B cell (primary cell): Measurements from ENCODE around the gene PIP4P1. TPM values are rescaled to one million over a fixed set of nuclear protein-coding genes. Genes with fewer than 3 reads are reported as not detected.

Experiments
- ATAC-seq: fragments of 200-7000 bp; cut with Tn5 transposase; one replicate; pipeline ENCODE4 v1.10.0; 2021; ENCODE audit warnings: low read depth, mild to moderate bottlenecking, moderate number of reproducible peaks, moderate library complexity
- CTCF ChIA-PET: fragments of 350-600 bp; sonication (Branson Sonifier 250); formaldehyde crosslinking; loops from one replicate; lab custom pipeline; 2021; ENCODE audit warnings: antibody characterized with exemption, inconsistent platforms; lab: Charles Lee
- POLR2A ChIA-PET: fragments of 350-600 bp; sonication (Branson Sonifier 250); formaldehyde crosslinking; loops from one replicate; lab custom pipeline; 2021; ENCODE audit warnings: antibody characterized with exemption; lab: Charles Lee
- DNase-seq: peaks from one replicate; pipeline ENCODE4 v3.0.0; 2013
- H2AFZ ChIP-seq: 2 replicates; pipeline ENCODE4 v1.6.1; 2012; ENCODE audit warnings: mild to moderate bottlenecking, low read depth, low read length; ENCODE audit not compliant: insufficient read depth, poor library complexity, severe bottlenecking
- H3K27ac ChIP-seq, 2 donors: 1 replicate in 1 of 2; 2 replicates in 1 of 2; pipeline ENCODE4 v1.5.1; 2012 to 2013; ENCODE audit warnings: low read length in 2 of 2, mild to moderate bottlenecking in 2 of 2, moderate library complexity in 1 of 2
- H3K27me3 ChIP-seq, 4 experiments: fragments of 200-600 bp in 1 of 4; sonication (generic) in 1 of 4; replicated peaks in 1 of 4; 1 replicate in 2 of 4; 2 replicates in 2 of 4; pipeline versions ENCODE4 v1.6.1 to v1.7.0; 2013 to 2016; ENCODE audit warnings: low read length in 3 of 4, mild to moderate bottlenecking in 2 of 4, mixed read lengths in 1 of 4, moderate library complexity in 1 of 4; ENCODE audit not compliant: insufficient read depth in 4 of 4, control insufficient read depth in 3 of 4; ENCODE audit errors: control extremely low read depth in 1 of 4
- H3K36me3 ChIP-seq, 2 experiments: replicated peaks in 1 of 2; 1 replicate in 1 of 2; 2 replicates in 1 of 2; pipeline versions ENCODE4 v1.6.1 to v1.7.1; 2013; ENCODE audit warnings: low read length in 1 of 2; ENCODE audit not compliant: insufficient read depth in 2 of 2, control insufficient read depth in 1 of 2; ENCODE audit errors: control extremely low read depth in 1 of 2, extremely low read depth in 1 of 2
- H3K4me1 ChIP-seq, 2 donors: fragments of 200-600 bp in 1 of 2; sonication (generic) in 1 of 2; 1 replicate in 1 of 2; 2 replicates in 1 of 2; pipeline versions ENCODE4 v1.5.1 to v1.6.1; 2013 to 2017; ENCODE audit warnings: low read length in 2 of 2; ENCODE audit not compliant: control insufficient read depth in 2 of 2, insufficient read depth in 2 of 2
- H3K4me2 ChIP-seq: replicated peaks from 2 replicates; pipeline ENCODE3; 2012; ENCODE audit warnings: mild to moderate bottlenecking, low read depth, low read length; ENCODE audit not compliant: poor library complexity, severe bottlenecking
- H3K4me3 ChIP-seq, 5 experiments: fragments of 200-600 bp in 1 of 5; sonication (generic) in 1 of 5; 1 replicate in 3 of 5; 2 replicates in 2 of 5; pipeline versions ENCODE4 v1.5.1 to v1.7.0; 2011 to 2016; ENCODE audit warnings: low read length in 4 of 5, mild to moderate bottlenecking in 4 of 5, low read depth in 2 of 5, control low read depth in 1 of 5, moderate library complexity in 1 of 5; ENCODE audit not compliant: insufficient read depth in 1 of 5; ENCODE audit errors: control extremely low read depth in 1 of 5, extremely low read depth in 1 of 5
- H3K79me2 ChIP-seq: fragments of 200-600 bp; sonication (generic); one replicate; pipeline ENCODE4 v1.6.0; 2016; ENCODE audit warnings: low read length; ENCODE audit not compliant: control insufficient read depth, insufficient read depth
- H3K9ac ChIP-seq: fragments of 200-600 bp; sonication (generic); 2 replicates; pipeline ENCODE4 v1.6.1; 2017; ENCODE audit warnings: mild to moderate bottlenecking, low read length, moderate library complexity
- H3K9me3 ChIP-seq, 3 donors: one replicate each; pipeline versions ENCODE4 v1.6.1 to v1.7.1; 2013; ENCODE audit warnings: low read length in 2 of 3; ENCODE audit not compliant: control insufficient read depth in 2 of 3, insufficient read depth in 1 of 3; ENCODE audit errors: control extremely low read depth in 1 of 3
- H4K20me1 ChIP-seq: 2 replicates; pipeline ENCODE4 v1.6.0; 2012; ENCODE audit warnings: mild to moderate bottlenecking, low read length; ENCODE audit not compliant: insufficient read depth, control insufficient read depth, poor library complexity, severe bottlenecking
- H3K27ac Mint-ChIP-seq: one replicate; pipeline ENCODE4 v1.8.0; 2021; ENCODE audit warnings: mixed read lengths
- H3K27me3 Mint-ChIP-seq: one replicate; pipeline ENCODE4 v1.8.0; 2021; ENCODE audit warnings: mixed read lengths
- H3K4me1 Mint-ChIP-seq: one replicate; pipeline ENCODE4 v1.8.0; 2021; ENCODE audit warnings: mixed read lengths
- H3K4me3 Mint-ChIP-seq: one replicate; pipeline ENCODE4 v1.8.0; 2021; ENCODE audit warnings: mixed read lengths
- H3K9me3 Mint-ChIP-seq: one replicate; pipeline ENCODE4 v1.8.0; 2022; ENCODE audit warnings: mixed read lengths; ENCODE audit not compliant: insufficient read depth
- EZH2 ChIP-seq: IDR thresholded peaks from 2 replicates; pipeline ENCODE4 v1.6.1; 2012; ENCODE audit warnings: borderline replicate concordance, low read depth, mild to moderate bottlenecking, moderate library complexity, low read length; ENCODE audit not compliant: insufficient read depth, poor library complexity, severe bottlenecking
- WGBS: methylation state at CpG from one replicate; pipeline ENCODE4 v1.1.5; 2013; ENCODE audit warnings: missing lambda C conversion rate; ENCODE audit not compliant: insufficient coverage; 5-methylcytosine and 5-hydroxymethylcytosine counted together
- intact Hi-C: fragments of 100-400 bp; cut with micrococcal nuclease; formaldehyde crosslinking; loops from one replicate; pipeline ENCODE4 v1.10.0; 2022
- polyA plus RNA-seq: library from polyadenylated mRNA; depleted of rRNA; stranded (reverse); fragments of >200 nt; gene quantifications from 2 replicates; pipeline ENCODE4 v1.2.3, GENCODE V29; 2012
- total RNA-seq, 2 donors: library from RNA; stranded (reverse); fragments of 120-200 nt in 1 of 2; gene quantifications; 1 replicate in 1 of 2; 2 replicates in 1 of 2; pipeline versions ENCODE4 v1.2.3 to v1.2.4, GENCODE V29; 2013 to 2022
- TF ChIP-seq, protein P1 (sequence below): fragments of 200-600 bp; IDR thresholded peaks from one replicate; pipeline ENCODE4 v1.8.0; 2022; ENCODE audit warnings: antibody characterized with exemption, mild to moderate bottlenecking

The PIP4P1 gene
- total and polyA plus RNA-seq, 2 donors (not counting 1 experiment from before 2014, with no cell fraction given) = 97.5 to 183 TPM

GRCh38 chr14:20418501-20418909 lies 42.7 kb downstream of the PIP4P1 start:
- H3K27ac Mint-ChIP-seq = no peak overlapping the region
- H3K9me3 ChIP-seq = no peaks in the 10 kb centered on the region
- H2AFZ ChIP-seq = no peak overlapping the region
- DNase-seq = no peak
- H3K4me1 ChIP-seq = peaks cover 22 to 24% of the 10 kb centered on the region in 2 donors
- no peak overlapping the region for H3K4me2 ChIP-seq
- no peak overlapping the region for H3K4me3 ChIP-seq
- ChIA-PET POLR2A (no interaction called here), CTCF (interaction anchor here (0.6 to 1.3 kb wide), 2 partner anchors 90 to 112 kb away, joined by 5 read pairs; no protein-coding TSS in a partner anchor)
- H3K9me3 Mint-ChIP-seq = no peaks in the 10 kb centered on the region
- WGBS = 100% methylated on average over 2 of the region's 2 CpGs
- no peak for TF ChIP-seq EZH2
- TF ChIP-seq, protein P1, sequence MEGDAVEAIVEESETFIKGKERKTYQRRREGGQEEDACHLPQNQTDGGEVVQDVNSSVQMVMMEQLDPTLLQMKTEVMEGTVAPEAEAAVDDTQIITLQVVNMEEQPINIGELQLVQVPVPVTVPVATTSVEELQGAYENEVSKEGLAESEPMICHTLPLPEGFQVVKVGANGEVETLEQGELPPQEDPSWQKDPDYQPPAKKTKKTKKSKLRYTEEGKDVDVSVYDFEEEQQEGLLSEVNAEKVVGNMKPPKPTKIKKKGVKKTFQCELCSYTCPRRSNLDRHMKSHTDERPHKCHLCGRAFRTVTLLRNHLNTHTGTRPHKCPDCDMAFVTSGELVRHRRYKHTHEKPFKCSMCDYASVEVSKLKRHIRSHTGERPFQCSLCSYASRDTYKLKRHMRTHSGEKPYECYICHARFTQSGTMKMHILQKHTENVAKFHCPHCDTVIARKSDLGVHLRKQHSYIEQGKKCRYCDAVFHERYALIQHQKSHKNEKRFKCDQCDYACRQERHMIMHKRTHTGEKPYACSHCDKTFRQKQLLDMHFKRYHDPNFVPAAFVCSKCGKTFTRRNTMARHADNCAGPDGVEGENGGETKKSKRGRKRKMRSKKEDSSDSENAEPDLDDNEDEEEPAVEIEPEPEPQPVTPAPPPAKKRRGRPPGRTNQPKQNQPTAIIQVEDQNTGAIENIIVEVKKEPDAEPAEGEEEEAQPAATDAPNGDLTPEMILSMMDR = no peak
- no peaks in the 10 kb centered on the region for H4K20me1 ChIP-seq
- no peaks in the 10 kb centered on the region for H3K27me3 ChIP-seq
- intact Hi-C loops = no loop called here
- ATAC-seq = no peak
- peaks cover 21% of the 10 kb centered on the region for H3K79me2 ChIP-seq
- no peaks in the 10 kb centered on the region for H3K27me3 Mint-ChIP-seq
- H3K27ac ChIP-seq = no peak overlapping the region
- H3K9ac ChIP-seq = no peak overlapping the region
- H3K4me3 Mint-ChIP-seq = no peak overlapping the region
- peaks cover 30% of the 10 kb centered on the region for H3K4me1 Mint-ChIP-seq
- H3K36me3 ChIP-seq = no peaks in the 10 kb centered on the region

- no peak overlapping the region for H3K4me3 Mint-ChIP-seq
- Histone ChIP-seq H3K4me3 (no peak overlapping the region), H3K4me1 (peaks cover 22 to 24% of the 10 kb centered on the region in 2 donors), H3K27ac (no peak overlapping the region), H3K79me2 (peaks cover 31% of the 10 kb centered on the region), H4K20me1 (no peaks in the 10 kb centered on the region), H3K9ac (no peak overlapping the region), H3K4me2 (no peak overlapping the region), H3K36me3 (no peaks in the 10 kb centered on the region), H2AFZ (no peak overlapping the region), H3K27me3 (no peaks in the 10 kb centered on the region), H3K9me3 (no peaks in the 10 kb centered on the region)
- CTCF ChIA-PET = interaction anchor here (0.6 to 4.9 kb wide), 10 partner anchors 31 to 273 kb away, joined by 3 to 59 read pairs (median 4); partner anchors contain the start of genes APEX1, OSGEP and PIP4P1
- no peak for TF ChIP-seq EZH2
- POLR2A ChIA-PET = interaction anchor here (0.5 to 0.6 kb wide), 2 partner anchors 74 to 202 kb away, joined by 3 to 6 read pairs; no protein-coding TSS in a partner anchor
- no peaks in the 10 kb centered on the region for H3K9me3 Mint-ChIP-seq
- ATAC-seq = no peak
- DNase-seq = no peak
- 60% methylated on average over 3 of the region's 7 CpGs for WGBS
- intact Hi-C loops = no loop called here
- no peak overlapping the region for H3K27ac Mint-ChIP-seq
- peaks cover 29% of the 10 kb centered on the region for H3K4me1 Mint-ChIP-seq
- no peaks in the 10 kb centered on the region for H3K27me3 Mint-ChIP-seq
Observed at GRCh38 chr14:20417250-20418186, 43.7 kb downstream of the PIP4P1 start.
